CMK (cell line): ENCODE measurements around the gene PCNX1.

Source experiments
- DNase-seq: peaks from one replicate; pipeline ENCODE4 v3.0.0-alpha.2; 2010; ENCODE audit warnings: low read depth

Gene PCNX1

GRCh38 chr14:71078500-71078899 lies 171.2 kb downstream of the PCNX1 start:
- DNase-seq: no peak

GRCh38 chr14:71086567-71086966 lies 179.3 kb downstream of the PCNX1 start:
- DNase-seq: no peak

GRCh38 chr14:71089971-71090370 lies 182.7 kb downstream of the PCNX1 start:
- DNase-seq: no peak

- DNase-seq: no peak
Measured at GRCh38 chr14:71094722-71095121, 187.5 kb downstream of the PCNX1 start.

- DNase-seq: no peak
Measured at GRCh38 chr14:71096947-71097346, 189.7 kb downstream of the PCNX1 start.

GRCh38 chr14:71103662-71104484 lies 196.6 kb downstream of the PCNX1 start:
- peak; percentile 49 for DNase-seq

- DNase-seq: no peak
Measured at GRCh38 chr14:71105177-71105576, 197.9 kb downstream of the PCNX1 start.

GRCh38 chr14:71107921-71108320 lies 200.7 kb downstream of the PCNX1 start:
- DNase-seq: no peak

- DNase-seq: no peak
Measured at GRCh38 chr14:71108398-71109119, 201.3 kb downstream of the PCNX1 start.

- no peak for DNase-seq
Measured at GRCh38 chr14:71113376-71113775, 206.1 kb downstream of the PCNX1 start.

GRCh38 chr14:71114565-71114964 lies 207.3 kb downstream of the PCNX1 start:
- no peak for DNase-seq

GRCh38 chr14:71115306-71115705 lies 208.0 kb downstream of the PCNX1 start:
- no peak for DNase-seq

- DNase-seq: no peak
Measured at GRCh38 chr14:71115821-71116567, 208.7 kb downstream of the PCNX1 start.

- DNase-seq: no peak
Measured at GRCh38 chr14:71116568-71117122, 209.4 kb downstream of the PCNX1 start.

- no peak for DNase-seq
Measured at GRCh38 chr14:71117839-71118743, 210.8 kb downstream of the PCNX1 start.

GRCh38 chr14:71119075-71119474 lies 211.8 kb downstream of the PCNX1 start:
- DNase-seq: no peak

- no peak for DNase-seq
Measured at GRCh38 chr14:71119832-71120231, 212.6 kb downstream of the PCNX1 start.

- DNase-seq: no peak
Measured at GRCh38 chr14:71121001-71121400, 213.7 kb downstream of the PCNX1 start.

GRCh38 chr14:71121711-71122110 lies 214.5 kb downstream of the PCNX1 start:
- DNase-seq: no peak

GRCh38 chr14:71122866-71123565 lies 215.8 kb downstream of the PCNX1 start:
- DNase-seq: no peak
